Measurements from ENCODE around the gene SEMA4D. TPM values are rescaled to one million over a fixed set of nuclear protein-coding genes. Genes with fewer than 3 reads are reported as not detected.

The SEMA4D gene
- total RNA-seq, 2 donors from 2014 or later: 42.8 to 51.0 TPM

- WGBS, 2 experiments (ENCODE audit: insufficient coverage in 1 of 2, insufficient read length in 1 of 2): 94 to 95% methylated on average over 4 to 7 of the region's 7 CpGs
- Histone ChIP-seq H3K4me1 (ENCODE audit: control insufficient read depth, insufficient read depth, low read length) (no peaks in the 10 kb centered on the region), H3K9ac (ENCODE audit: extremely low read depth, low read length, poor library complexity, severe bottlenecking) (no peak overlapping the region)
These were observed 57.4 kb downstream of the SEMA4D start for GRCh38 chr9:89440548-89440947.

GRCh38 chr9:89440046-89440445, 57.9 kb downstream of the SEMA4D start:
- Mint-ChIP-seq H3K9me3 (no peaks in the 10 kb centered on the region), H3K4me3 (no peak overlapping the region), H3K4me1 (peaks cover 8% of the 10 kb centered on the region), H3K36me3 (ENCODE audit: low read depth) (no peaks in the 10 kb centered on the region), H3K27ac (no peak overlapping the region), H3K27me3 (ENCODE audit: insufficient read depth) (no peaks in the 10 kb centered on the region)
- no peaks in the 10 kb centered on the region for H3K36me3 ChIP-seq (ENCODE audit: control insufficient read depth, insufficient read depth, low read length)
- TF ChIP-seq CTCF (conservative IDR thresholded peaks at IDR 0.05): no peak
- H3K9ac ChIP-seq (ENCODE audit: extremely low read depth, low read length, poor library complexity, severe bottlenecking): no peak overlapping the region
- 90 to 94% methylated on average over 4 to 7 of the region's 8 CpGs for WGBS, 2 experiments (ENCODE audit: insufficient coverage in 1 of 2, insufficient read length in 1 of 2)
- no peak for DNase-seq
- no peak overlapping the region for H3K4me3 ChIP-seq (ENCODE audit: low read length)
- no peaks in the 10 kb centered on the region for H3K27me3 ChIP-seq (ENCODE audit: control insufficient read depth, insufficient read depth, low read length, poor library complexity, severe bottlenecking)
- no peak overlapping the region for H3K27ac ChIP-seq (ENCODE audit: low read depth, low read length)
- no peaks in the 10 kb centered on the region for H3K4me1 ChIP-seq (ENCODE audit: control insufficient read depth, insufficient read depth, low read length)
- H3K9me3 ChIP-seq (ENCODE audit: control insufficient read depth, low read length): no peaks in the 10 kb centered on the region

More at GRCh38 chr9:89440548-89440947, 57.4 kb downstream of the SEMA4D start:
- Mint-ChIP-seq H3K4me1 (peaks cover 4% of the 10 kb centered on the region), H3K27ac (peak overlapping the region; percentile 82), H3K27me3 (ENCODE audit: insufficient read depth) (no peaks in the 10 kb centered on the region), H3K36me3 (ENCODE audit: low read depth) (no peaks in the 10 kb centered on the region), H3K9me3 (no peaks in the 10 kb centered on the region), H3K4me3 (no peak overlapping the region)
- H3K27ac ChIP-seq (ENCODE audit: low read depth, low read length): no peak overlapping the region
- H3K4me3 ChIP-seq (ENCODE audit: low read length): no peak overlapping the region
- TF ChIP-seq CTCF (conservative IDR thresholded peaks at IDR 0.05): no peak
- no peaks in the 10 kb centered on the region for H3K27me3 ChIP-seq (ENCODE audit: control insufficient read depth, insufficient read depth, low read length, poor library complexity, severe bottlenecking)
- DNase-seq: no peak
- H3K36me3 ChIP-seq (ENCODE audit: control insufficient read depth, insufficient read depth, low read length): no peaks in the 10 kb centered on the region
- no peaks in the 10 kb centered on the region for H3K9me3 ChIP-seq (ENCODE audit: control insufficient read depth, low read length)

- H3K27ac Mint-ChIP-seq: no peak overlapping the region
- no peaks in the 10 kb centered on the region for H3K36me3 ChIP-seq (ENCODE audit: control insufficient read depth, insufficient read depth, low read length)
- H3K9me3 ChIP-seq (ENCODE audit: control insufficient read depth, low read length): no peaks in the 10 kb centered on the region
- H3K36me3 Mint-ChIP-seq (ENCODE audit: low read depth): no peaks in the 10 kb centered on the region
- TF ChIP-seq CTCF (conservative IDR thresholded peaks at IDR 0.05): no peak
- 93 to 96% methylated on average over 5 to 10 of the region's 10 CpGs for WGBS, 2 experiments (ENCODE audit: insufficient coverage in 1 of 2, insufficient read length in 1 of 2)
- no peak for DNase-seq
- H3K27me3 ChIP-seq (ENCODE audit: control insufficient read depth, insufficient read depth, low read length, poor library complexity, severe bottlenecking): no peaks in the 10 kb centered on the region
- H3K9me3 Mint-ChIP-seq: no peaks in the 10 kb centered on the region
- H3K4me1 ChIP-seq (ENCODE audit: control insufficient read depth, insufficient read depth, low read length): no peaks in the 10 kb centered on the region
- H3K4me3 ChIP-seq (ENCODE audit: low read length): no peak overlapping the region
- H3K27me3 Mint-ChIP-seq (ENCODE audit: insufficient read depth): no peaks in the 10 kb centered on the region
- peaks cover 11% of the 10 kb centered on the region for H3K4me1 Mint-ChIP-seq
- H3K9ac ChIP-seq (ENCODE audit: extremely low read depth, low read length, poor library complexity, severe bottlenecking): no peak overlapping the region
- H3K27ac ChIP-seq (ENCODE audit: low read depth, low read length): no peak overlapping the region
- no peak overlapping the region for H3K4me3 Mint-ChIP-seq
These were observed 58.3 kb downstream of the SEMA4D start for GRCh38 chr9:89439571-89439970.

Data from endodermal cell (in vitro differentiated cells).